ENCODE results near the gene HSD11B2.
A peak's percentile ranks its signal among the peaks of the same experiment; 100 is the strongest.

The HSD11B2 gene

DNA sequence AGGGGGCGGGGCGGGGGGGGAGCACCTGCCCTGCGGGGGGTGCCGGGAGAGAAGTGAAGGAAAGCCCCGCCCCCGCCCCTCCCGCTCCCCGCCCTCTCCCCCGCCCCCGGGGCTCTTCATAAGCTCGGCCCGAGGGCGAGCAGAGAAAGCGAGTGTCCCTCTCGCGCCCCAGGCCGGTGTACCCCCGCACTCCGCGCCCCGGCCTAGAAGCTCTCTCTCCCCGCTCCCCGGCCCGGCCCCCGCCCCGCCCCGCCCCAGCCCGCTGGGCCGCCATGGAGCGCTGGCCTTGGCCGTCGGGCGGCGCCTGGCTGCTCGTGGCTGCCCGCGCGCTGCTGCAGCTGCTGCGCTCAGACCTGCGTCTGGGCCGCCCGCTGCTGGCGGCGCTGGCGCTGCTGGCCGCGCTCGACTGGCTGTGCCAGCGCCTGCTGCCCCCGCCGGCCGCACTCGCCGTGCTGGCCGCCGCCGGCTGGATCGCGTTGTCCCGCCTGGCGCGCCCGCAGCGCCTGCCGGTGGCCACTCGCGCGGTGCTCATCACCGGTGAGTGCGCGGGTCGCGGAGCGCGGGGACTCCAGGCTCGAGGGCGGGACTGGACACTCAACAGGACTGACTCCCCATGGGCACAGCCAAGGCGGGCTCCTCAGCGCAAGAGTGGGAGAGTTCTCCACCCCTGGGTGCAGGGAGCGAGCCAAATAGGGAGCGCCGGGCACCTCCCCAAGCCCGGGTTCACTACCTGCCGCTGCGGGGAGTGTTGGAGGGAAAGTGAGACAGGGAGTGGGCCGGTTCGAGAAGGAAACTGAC is at the start of gene HSD11B2:
Gene HSD11B2, plus strand, starts transcription at position 145 of the 798 bp plus-strand sequence. Its CDS starts 128 bp downstream, at position 273.
- DNase-seq, result peak; percentile 69
- Mint-ChIP-seq H3K27ac (peak within 1 kb of the TSS; percentile 45), H3K36me3 (ENCODE audit: low read depth) (no peaks in the 10 kb centered on the region), H3K9me3 (no peaks in the 10 kb centered on the region), H3K4me1 (ENCODE audit: low read depth) (peaks cover 13% of the 10 kb centered on the region), H3K27me3 (peaks cover 44% of the 10 kb centered on the region), H3K4me3 (peak within 1 kb of the TSS; percentile 79)

DNA sequence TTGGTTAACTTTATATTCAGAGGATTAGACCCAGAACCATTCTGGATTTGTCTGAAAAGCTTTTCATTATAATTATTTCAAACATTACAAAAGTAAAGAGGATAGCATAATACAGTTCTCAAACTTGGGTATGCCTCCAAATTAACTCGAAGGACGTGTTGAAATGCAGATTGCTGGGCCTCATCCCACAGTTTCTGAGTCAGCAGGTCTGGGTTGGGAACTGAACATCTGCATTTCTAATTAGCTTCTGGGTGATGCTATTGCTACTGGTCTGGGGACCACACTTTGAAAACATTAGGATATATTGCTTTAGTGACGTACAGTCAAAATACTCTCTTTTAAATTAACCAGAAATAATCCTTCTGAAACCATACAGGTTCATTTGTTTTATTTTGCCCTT is 47.6 kb upstream of the HSD11B2 start:
- no peak for DNase-seq
- Mint-ChIP-seq H3K27ac (no peak overlapping the region), H3K27me3 (no peaks in the 10 kb centered on the region), H3K4me1 (ENCODE audit: low read depth) (peaks cover 12% of the 10 kb centered on the region), H3K9me3 (no peaks in the 10 kb centered on the region), H3K4me3 (no peak overlapping the region), H3K36me3 (ENCODE audit: low read depth) (no peaks in the 10 kb centered on the region)

DNA sequence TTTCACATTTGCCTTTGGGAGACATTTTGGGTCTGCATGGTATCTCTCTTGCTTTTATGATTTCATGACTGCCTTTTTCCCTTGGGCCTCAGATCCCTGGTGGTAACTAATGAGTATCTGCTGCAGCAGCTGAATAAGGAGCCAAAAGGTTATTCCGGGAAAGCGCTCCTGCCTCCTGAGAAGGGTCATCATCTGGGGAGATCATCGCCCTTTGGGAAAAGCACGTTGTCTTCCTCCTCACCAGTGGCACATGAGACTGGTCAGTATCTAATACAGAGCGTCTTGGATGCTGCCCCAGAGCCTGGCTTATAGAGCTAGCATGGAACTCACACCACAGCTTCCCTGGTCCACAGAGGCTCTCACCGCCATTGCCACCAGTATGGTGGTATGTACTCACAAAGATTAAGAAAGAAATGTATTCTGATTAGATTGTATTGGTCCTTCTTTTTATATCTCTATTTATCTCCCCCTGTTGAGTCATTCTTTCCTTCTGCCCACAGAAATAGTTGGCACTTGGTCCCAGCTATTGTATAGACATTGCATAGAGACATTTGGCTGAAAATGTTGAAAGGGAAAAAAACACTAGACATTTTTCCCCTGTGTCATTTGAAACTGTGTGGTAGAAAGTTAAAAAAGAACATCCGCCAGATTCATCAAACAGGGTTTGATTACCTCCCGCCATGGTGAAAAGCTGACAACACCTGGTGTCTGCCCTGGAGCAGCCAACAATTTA is 46.0 kb upstream of the HSD11B2 start:
- Mint-ChIP-seq H3K36me3 (ENCODE audit: low read depth) (no peaks in the 10 kb centered on the region), H3K4me3 (no peak overlapping the region), H3K4me1 (ENCODE audit: low read depth) (peaks cover 12% of the 10 kb centered on the region), H3K9me3 (no peaks in the 10 kb centered on the region), H3K27ac (no peak overlapping the region), H3K27me3 (no peaks in the 10 kb centered on the region)
- DNase-seq, result no peak

DNA sequence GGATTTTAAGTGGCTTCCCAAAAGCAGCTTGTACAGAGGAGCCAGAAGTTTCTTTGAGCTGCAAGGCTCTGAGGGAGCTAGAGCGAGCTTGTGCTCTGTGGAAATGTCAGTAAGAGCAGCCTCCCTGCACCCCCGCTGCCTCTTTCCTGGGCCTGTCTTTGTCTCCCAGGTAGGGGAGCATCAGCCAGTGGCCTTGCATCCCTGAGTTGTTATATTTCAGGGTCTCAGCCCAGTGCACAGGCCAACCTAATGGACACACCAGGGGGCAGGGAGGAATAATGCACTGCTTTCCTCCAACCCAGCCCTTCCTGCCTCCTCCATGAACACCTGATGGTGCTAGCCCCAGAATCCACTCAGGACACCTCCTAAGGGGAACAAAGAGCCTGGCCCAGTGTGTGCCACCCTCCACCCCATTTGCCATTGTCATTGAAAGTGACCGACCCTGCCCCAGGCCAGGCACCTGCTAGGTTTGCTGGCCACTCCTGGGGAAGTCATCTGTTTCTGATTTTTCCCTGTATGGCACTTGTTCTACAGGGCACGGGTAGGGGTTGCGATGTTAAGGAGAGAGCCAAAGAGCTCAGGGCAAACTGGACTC is 44.0 kb upstream of the HSD11B2 start:
- Mint-ChIP-seq H3K27me3 (peaks cover 1% of the 10 kb centered on the region), H3K4me3 (no peak overlapping the region), H3K27ac (no peak overlapping the region), H3K36me3 (ENCODE audit: low read depth) (no peaks in the 10 kb centered on the region), H3K9me3 (no peaks in the 10 kb centered on the region), H3K4me1 (ENCODE audit: low read depth) (peaks cover 12% of the 10 kb centered on the region)
- DNase-seq, result no peak

DNA sequence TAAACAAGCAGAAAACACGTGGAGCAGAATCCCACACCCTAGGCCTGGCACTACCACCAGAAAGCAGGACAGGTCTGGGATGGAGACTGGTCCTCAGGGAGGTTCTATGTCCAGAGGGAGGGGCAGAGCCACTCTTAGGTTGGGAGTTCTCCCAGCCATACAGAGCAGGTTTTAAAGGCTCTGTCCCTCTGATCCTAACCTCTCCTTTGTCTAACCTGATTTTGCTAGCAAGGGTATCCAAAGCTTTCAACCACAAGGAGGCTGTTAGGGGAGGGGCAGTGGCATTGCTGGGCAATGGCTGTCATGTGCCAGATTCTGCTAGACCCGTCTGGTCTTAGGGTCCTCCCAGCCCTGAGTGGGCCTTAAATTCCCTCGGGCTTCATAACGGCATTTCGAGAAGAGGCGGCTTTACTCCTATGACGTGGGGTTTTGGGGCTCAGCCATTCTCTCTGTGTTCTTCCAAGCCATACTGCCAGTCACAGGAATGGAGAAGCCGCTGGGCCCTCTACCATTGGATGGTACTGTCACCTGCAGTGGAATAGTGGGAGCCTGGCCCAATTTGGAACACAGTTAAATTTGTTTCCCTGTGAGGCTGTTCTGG is 43.3 kb upstream of the HSD11B2 start:
- Mint-ChIP-seq H3K9me3 (no peaks in the 10 kb centered on the region), H3K4me3 (no peak overlapping the region), H3K4me1 (ENCODE audit: low read depth) (peaks cover 12% of the 10 kb centered on the region), H3K27ac (no peak overlapping the region), H3K27me3 (peaks cover 7% of the 10 kb centered on the region), H3K36me3 (ENCODE audit: low read depth) (no peaks in the 10 kb centered on the region)
- DNase-seq, result no peak

DNA sequence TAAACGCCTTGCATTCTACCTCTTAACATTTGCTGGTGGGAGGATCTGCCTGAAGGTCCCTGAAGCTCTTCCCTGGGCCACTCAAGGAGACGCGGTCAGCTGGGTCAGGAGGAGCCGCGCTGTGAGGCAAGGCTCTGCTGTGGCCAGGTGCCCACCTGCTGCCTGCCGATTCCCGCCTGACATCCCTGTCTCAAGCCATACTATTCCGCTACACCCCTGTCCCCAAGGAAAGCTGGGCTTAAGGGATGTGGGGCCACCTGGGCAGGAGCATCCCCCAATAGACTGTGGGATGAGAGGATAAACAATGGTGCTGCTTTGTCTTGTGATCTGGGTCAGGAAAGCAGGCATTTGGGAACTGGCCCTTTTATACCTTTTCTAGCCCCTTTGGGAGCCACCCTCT is 42.7 kb upstream of the HSD11B2 start:
- Mint-ChIP-seq H3K4me3 (no peak overlapping the region), H3K27ac (no peak overlapping the region), H3K27me3 (peaks cover 12% of the 10 kb centered on the region), H3K36me3 (ENCODE audit: low read depth) (no peaks in the 10 kb centered on the region), H3K9me3 (no peaks in the 10 kb centered on the region), H3K4me1 (ENCODE audit: low read depth) (peaks cover 12% of the 10 kb centered on the region)
- DNase-seq, result no peak

DNA sequence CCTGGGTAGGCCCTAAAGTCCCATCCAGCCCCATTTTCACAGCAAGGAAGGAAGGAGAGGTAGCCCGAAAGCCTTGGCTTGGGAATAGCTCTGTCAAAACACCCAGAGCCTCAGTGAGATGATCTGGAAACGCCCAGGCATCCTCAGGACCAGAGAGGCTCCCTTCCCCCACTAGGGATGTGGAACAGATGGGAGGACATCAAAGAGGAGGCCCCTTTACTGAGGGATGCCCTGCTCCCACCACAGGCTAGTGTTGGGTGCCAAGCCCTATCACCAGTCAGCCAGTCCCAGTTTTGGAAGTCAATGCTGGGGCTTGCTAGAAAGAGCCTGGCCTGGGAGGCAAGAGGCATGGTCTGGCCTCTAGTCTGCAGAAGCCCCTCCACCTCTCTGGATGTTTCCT is 42.3 kb upstream of the HSD11B2 start:
- Mint-ChIP-seq H3K27ac (no peak overlapping the region), H3K36me3 (ENCODE audit: low read depth) (no peaks in the 10 kb centered on the region), H3K27me3 (peaks cover 13% of the 10 kb centered on the region), H3K9me3 (no peaks in the 10 kb centered on the region), H3K4me1 (ENCODE audit: low read depth) (peaks cover 14% of the 10 kb centered on the region), H3K4me3 (no peak overlapping the region)
- no peak for DNase-seq

DNA sequence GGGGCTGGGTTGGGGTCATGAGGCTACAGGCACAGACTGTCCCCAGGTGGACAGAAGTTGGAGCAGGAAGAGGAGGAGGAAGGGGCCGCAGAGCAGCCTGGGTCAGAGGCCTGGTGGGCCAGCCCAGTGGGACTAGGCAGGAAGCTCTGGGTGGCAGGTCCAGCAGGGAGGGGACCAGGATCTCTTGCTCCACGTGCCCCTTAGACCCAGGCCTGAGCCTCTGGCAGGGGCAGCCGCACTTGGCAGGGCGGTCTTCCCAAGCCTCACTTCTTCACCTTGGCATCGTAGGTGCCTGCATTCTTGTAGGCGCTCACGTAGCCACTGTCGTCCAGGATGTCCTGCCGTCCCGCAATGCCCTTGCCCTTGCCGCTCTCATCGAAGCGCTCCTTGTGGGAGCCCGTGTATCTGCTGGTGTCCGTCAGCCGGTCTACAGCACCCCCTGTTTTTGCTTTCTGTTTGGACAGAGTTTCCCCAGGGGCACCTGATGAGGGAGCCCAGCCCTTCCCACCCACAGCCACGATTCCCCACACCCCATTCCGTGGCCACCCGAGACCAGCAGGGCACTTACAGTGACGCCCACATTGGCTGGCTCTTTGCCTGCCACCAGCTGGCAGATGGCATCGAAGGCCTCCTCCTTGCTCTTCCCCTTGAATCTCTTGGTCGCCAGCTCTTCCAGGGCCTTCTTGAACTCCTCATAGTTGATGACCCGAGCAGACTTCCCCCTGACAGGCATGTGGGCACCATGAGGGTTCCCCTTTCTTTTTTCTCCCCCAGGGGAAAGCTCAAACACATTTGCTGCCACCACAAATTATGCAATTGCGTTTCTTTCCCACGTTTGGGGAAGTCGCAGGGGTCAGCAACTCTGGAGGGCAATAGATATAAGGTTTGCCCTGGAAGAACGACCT is 40.8 kb upstream of the HSD11B2 start:
- Mint-ChIP-seq H3K36me3 (ENCODE audit: low read depth) (no peaks in the 10 kb centered on the region), H3K27ac (no peak overlapping the region), H3K27me3 (peaks cover 26% of the 10 kb centered on the region), H3K4me3 (no peak overlapping the region), H3K9me3 (no peaks in the 10 kb centered on the region), H3K4me1 (ENCODE audit: low read depth) (peaks cover 16% of the 10 kb centered on the region)
- DNase-seq, result no peak

DNA sequence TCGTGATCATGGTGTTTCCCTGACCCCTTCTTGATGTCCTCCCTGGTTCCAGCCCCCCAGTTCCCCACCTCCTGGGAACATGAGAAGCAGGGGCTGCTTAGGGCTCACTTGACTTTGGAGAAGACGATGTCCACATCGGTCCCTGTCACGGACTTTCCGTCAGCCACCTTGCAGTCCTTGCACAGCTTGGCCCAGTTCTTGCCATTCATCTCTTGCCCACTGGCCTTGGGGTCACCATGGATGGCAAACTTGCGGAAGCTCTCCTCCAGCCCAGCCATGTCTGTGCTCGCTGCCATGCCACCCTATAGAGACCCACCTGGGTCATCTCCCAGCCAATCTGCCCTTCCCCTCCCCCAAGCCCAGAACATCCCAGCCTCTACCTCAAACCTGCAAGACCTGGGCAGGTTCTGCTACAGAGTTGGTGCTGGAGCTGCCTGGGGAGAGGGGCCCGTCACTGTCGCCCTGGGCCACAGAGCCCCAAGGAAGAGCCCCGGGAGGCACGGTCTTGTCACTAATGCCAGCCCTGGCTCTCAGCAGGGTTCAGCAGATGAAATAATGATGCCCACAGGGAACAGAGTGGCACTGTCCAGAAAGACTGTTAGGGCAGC is 40.0 kb upstream of the HSD11B2 start:
- DNase-seq, result no peak
- no peaks in the 10 kb centered on the region for H3K36me3 Mint-ChIP-seq (ENCODE audit: low read depth)
- H3K9me3 Mint-ChIP-seq, result no peaks in the 10 kb centered on the region
- H3K4me3 Mint-ChIP-seq, result no peak overlapping the region
- H3K27me3 Mint-ChIP-seq, result peaks cover 34% of the 10 kb centered on the region
- peaks cover 9% of the 10 kb centered on the region for H3K4me1 Mint-ChIP-seq (ENCODE audit: low read depth)
- no peak overlapping the region for H3K27ac Mint-ChIP-seq

DNA sequence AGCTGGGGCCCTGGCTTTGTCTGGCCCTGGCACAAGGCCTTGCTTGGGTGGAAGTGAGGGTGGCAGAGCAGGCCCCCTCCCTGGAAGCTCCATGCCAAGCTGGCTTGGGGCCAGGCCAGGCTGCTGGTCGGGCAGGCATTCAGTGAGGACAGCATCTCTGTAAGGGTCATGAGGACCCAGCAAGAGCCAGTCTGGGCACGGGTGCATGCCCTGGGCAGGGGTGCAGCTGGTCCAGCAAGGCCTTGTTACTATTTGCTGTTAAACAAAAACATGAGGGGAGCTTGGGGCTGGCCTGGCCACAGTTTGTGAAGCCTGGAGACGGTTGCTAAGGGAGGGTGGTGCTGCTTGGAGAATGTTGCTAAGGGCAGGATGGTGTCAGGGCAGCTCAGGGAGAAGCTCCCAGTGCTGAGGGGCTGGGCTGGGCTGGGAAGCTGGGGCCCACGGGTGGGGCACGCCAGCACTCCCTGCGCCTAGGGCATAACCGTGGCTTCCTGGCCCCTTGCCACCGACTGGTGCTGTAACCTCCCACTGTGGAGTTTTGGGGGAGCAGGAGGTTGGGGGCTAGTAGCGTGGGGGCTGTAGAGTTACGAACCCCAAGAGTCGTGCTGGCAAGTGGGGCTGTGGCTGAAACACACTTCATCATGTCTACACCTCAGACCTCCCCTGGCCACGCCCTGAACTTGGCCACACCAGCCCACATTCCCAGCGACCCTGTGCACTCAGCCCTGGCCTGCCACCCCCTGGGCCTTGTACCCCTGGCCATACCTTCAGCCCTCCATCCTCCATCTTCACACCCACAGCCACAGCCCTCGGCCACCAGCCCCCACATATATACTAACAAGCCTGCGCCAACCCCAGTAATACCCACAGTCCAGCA is 39.3 kb upstream of the HSD11B2 start:
- Mint-ChIP-seq H3K36me3 (ENCODE audit: low read depth) (no peaks in the 10 kb centered on the region), H3K4me1 (ENCODE audit: low read depth) (peaks cover 9% of the 10 kb centered on the region), H3K9me3 (no peaks in the 10 kb centered on the region), H3K27ac (no peak overlapping the region), H3K27me3 (peaks cover 36% of the 10 kb centered on the region), H3K4me3 (no peak overlapping the region)
- DNase-seq, result peak; percentile 25

DNA sequence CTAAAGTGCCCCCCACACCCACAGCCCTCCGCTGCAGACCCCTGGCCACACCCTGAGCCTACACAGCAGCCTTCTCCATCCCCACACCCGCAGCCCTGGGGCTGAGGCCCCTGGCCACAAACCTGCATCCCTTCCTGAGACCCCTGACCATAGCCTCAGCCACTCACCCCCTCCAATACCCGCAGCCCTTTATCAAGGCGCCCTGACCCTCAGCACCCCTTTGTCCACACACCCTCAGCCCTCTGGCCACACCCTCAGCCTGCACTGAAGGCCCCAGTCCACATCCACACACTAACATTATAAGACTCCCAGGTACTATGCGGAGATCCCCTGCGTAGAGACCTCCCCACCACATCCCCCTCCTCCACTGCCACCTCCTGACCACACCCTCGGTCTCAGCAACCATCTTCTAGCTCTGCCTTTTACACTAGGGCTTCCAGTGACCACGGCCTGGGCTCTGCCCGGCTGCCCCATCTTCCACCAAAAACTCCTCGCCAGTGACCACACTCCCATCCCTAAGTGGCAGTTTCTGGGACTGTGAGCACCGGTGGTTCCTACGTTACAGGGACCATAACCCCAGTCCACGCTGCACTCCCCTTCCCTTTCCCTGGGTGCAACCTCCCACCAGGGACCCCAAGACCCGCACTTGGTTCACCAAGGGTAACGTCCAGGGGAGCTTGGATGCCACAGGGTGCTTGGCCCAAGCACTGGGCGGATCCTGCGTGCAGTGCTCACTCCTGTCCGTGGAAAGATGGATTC is 38.4 kb upstream of the HSD11B2 start:
- Mint-ChIP-seq H3K27me3 (peaks cover 41% of the 10 kb centered on the region), H3K9me3 (no peaks in the 10 kb centered on the region), H3K4me1 (ENCODE audit: low read depth) (peaks cover 9% of the 10 kb centered on the region), H3K27ac (no peak overlapping the region), H3K4me3 (no peak overlapping the region), H3K36me3 (ENCODE audit: low read depth) (no peaks in the 10 kb centered on the region)
- peak; percentile 23 for DNase-seq

DNA sequence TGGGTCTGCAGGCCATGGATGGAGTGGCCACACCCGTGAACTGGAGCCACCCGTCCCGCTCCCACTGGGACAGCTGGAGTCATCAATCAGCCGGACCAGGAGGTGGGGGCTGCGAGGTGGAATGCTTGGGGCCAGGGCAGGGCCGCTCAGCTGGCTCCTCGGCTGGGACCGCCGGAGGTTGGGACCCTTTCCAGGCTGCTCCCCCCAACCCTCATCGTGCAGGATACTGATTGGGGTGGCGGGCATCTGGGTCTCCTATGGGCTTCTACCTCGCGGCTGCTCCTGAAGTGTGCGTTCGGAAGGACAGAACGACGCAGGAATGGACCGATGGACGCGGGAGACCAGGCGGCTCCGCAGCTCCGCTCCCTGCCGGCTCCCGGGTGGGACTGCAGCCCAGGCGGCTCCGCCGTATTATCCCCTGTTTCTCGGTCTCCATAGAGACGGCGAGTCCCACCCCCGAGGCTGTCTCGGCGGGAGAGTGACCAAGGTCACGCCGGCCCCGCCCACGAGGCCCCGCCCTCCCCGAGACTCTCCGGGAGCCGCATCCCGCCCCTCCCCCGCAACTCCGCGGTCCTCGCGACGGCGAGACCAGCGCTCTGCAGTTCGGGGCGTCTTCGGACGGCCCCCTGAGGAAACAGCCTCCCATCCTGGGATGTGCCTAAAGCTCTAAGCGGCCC is 37.7 kb upstream of the HSD11B2 start, which contains the start of gene TPPP3:
Gene TPPP3, minus strand, starts transcription at position 388 of the 677 bp plus-strand sequence. CDS start 2,387 bp downstream, outside the sequence.
- no peak within 1 kb of the TSS for H3K27ac Mint-ChIP-seq
- H3K36me3 Mint-ChIP-seq (ENCODE audit: low read depth), result no peaks in the 10 kb centered on the region
- peaks cover 9% of the 10 kb centered on the region for H3K4me1 Mint-ChIP-seq (ENCODE audit: low read depth)
- H3K27me3 Mint-ChIP-seq, result peaks cover 43% of the 10 kb centered on the region
- no peaks in the 10 kb centered on the region for H3K9me3 Mint-ChIP-seq
- H3K4me3 Mint-ChIP-seq, result peak within 1 kb of the TSS; percentile 10
- peak; percentile 54 for DNase-seq
